Osteoblast (primary cell): ENCODE results near the gene IFITM2. TPM values are rescaled to one million over a fixed set of nuclear protein-coding genes. Genes with fewer than 3 reads are reported as not detected.
"Not testable (repeated sequence)": the region's sequence is repeated elsewhere in the genome, so short reads cannot be mapped to it uniquely, and the experiment has no call there.

Experiments used
- DNase-seq: peaks from one replicate; pipeline ENCODE4 v3.0.0; 2011; ENCODE audit warnings: low spot score, mixed read lengths; ENCODE audit not compliant: insufficient read length; ENCODE audit errors: missing footprints
- H2AFZ ChIP-seq: 2 replicates; pipeline ENCODE4 v1.6.0; 2011; ENCODE audit warnings: mild to moderate bottlenecking, low read length
- H3K27ac ChIP-seq: 2 replicates; pipeline ENCODE4 v1.5.1; 2011; ENCODE audit warnings: mild to moderate bottlenecking, low read depth, low read length, moderate library complexity
- H3K27me3 ChIP-seq: 2 replicates; pipeline ENCODE4 v1.6.0; 2012; ENCODE audit warnings: mild to moderate bottlenecking, control low read depth, inconsistent platforms, low read length, moderate library complexity; ENCODE audit not compliant: insufficient read depth
- H3K36me3 ChIP-seq: 2 replicates; pipeline ENCODE4 v1.5.1; 2011; ENCODE audit warnings: mild to moderate bottlenecking, low read length, control low read depth, moderate library complexity; ENCODE audit not compliant: insufficient read depth
- H3K4me1 ChIP-seq: 2 replicates; pipeline ENCODE4 v1.5.1; 2011; ENCODE audit warnings: mild to moderate bottlenecking, low read length, control low read depth, moderate library complexity; ENCODE audit not compliant: insufficient read depth
- H3K4me2 ChIP-seq: 2 replicates; pipeline ENCODE4 v1.6.0; 2011; ENCODE audit warnings: mild to moderate bottlenecking, low read length; ENCODE audit not compliant: insufficient read depth
- H3K4me3 ChIP-seq: fragments of 200-600 bp; sonication (generic); 3 replicates; pipeline ENCODE4 v1.5.1; 2012; ENCODE audit warnings: mild to moderate bottlenecking, low read length, inconsistent platforms; ENCODE audit not compliant: insufficient read depth
- H3K79me2 ChIP-seq: 2 replicates; pipeline ENCODE4 v1.6.0; 2012; ENCODE audit warnings: mild to moderate bottlenecking, low read length, control low read depth, inconsistent platforms; ENCODE audit not compliant: insufficient read depth
- H3K9me3 ChIP-seq: 2 replicates; pipeline ENCODE4 v1.5.1; 2011; ENCODE audit warnings: low read depth, low read length, control low read depth
- H4K20me1 ChIP-seq: 2 replicates; pipeline ENCODE4 v1.6.0; 2012; ENCODE audit warnings: mild to moderate bottlenecking, low read length, control low read depth; ENCODE audit not compliant: insufficient read depth
- CTCF ChIP-seq: IDR thresholded peaks from 2 replicates; pipeline ENCODE4 v1.5.1; 2011; ENCODE audit warnings: mild to moderate bottlenecking, low read depth, low read length, moderate library complexity; ENCODE audit errors: extremely low read depth
- total RNA-seq: library from RNA; depleted of rRNA; stranded (reverse); fragments of >200 nt; gene quantifications from 2 replicates; pipeline ENCODE4 v1.2.3, GENCODE V29; 2012

IFITM2 gene
- total RNA-seq, 1 donor: 105 TPM

- H3K9me3 ChIP-seq: no peaks in the 10 kb centered on the region
- peaks cover 8% of the 10 kb centered on the region for H3K4me1 ChIP-seq
- no peak overlapping the region for H2AFZ ChIP-seq
- TF ChIP-seq CTCF: no peak
- H3K4me3 ChIP-seq: no peak overlapping the region
- no peaks in the 10 kb centered on the region for H3K36me3 ChIP-seq
- H4K20me1 ChIP-seq: no peaks in the 10 kb centered on the region
- no peak overlapping the region for H3K4me2 ChIP-seq
- no peaks in the 10 kb centered on the region for H3K79me2 ChIP-seq
- no peaks in the 10 kb centered on the region for H3K27me3 ChIP-seq
- DNase-seq: peak; percentile 45
- no peak overlapping the region for H3K27ac ChIP-seq
Measured at GRCh38 chr11:330694-331357, 23.2 kb downstream of the IFITM2 start.

GRCh38 chr11:331358-332060, 23.9 kb downstream of the IFITM2 start:
- Histone ChIP-seq H3K4me2 (no peak overlapping the region), H3K79me2 (no peaks in the 10 kb centered on the region), H3K4me3 (no peak overlapping the region), H3K4me1 (peaks cover 8% of the 10 kb centered on the region), H3K9me3 (no peaks in the 10 kb centered on the region), H2AFZ (no peak overlapping the region), H3K27ac (no peak overlapping the region), H3K36me3 (no peaks in the 10 kb centered on the region), H3K27me3 (no peaks in the 10 kb centered on the region), H4K20me1 (no peaks in the 10 kb centered on the region)
- TF ChIP-seq CTCF: no peak
- DNase-seq: no peak

GRCh38 chr11:332651-333480, 25.2 kb downstream of the IFITM2 start:
- Histone ChIP-seq H3K4me1 (no peaks in the 10 kb centered on the region), H3K27me3 (no peaks in the 10 kb centered on the region), H3K79me2 (no peaks in the 10 kb centered on the region), H3K4me3 (no peak overlapping the region), H4K20me1 (no peaks in the 10 kb centered on the region), H3K36me3 (no peaks in the 10 kb centered on the region), H2AFZ (no peak overlapping the region), H3K27ac (no peak overlapping the region), H3K4me2 (no peak overlapping the region), H3K9me3 (no peaks in the 10 kb centered on the region)
- DNase-seq: peak; percentile 39
- TF ChIP-seq CTCF: no peak

DNA sequence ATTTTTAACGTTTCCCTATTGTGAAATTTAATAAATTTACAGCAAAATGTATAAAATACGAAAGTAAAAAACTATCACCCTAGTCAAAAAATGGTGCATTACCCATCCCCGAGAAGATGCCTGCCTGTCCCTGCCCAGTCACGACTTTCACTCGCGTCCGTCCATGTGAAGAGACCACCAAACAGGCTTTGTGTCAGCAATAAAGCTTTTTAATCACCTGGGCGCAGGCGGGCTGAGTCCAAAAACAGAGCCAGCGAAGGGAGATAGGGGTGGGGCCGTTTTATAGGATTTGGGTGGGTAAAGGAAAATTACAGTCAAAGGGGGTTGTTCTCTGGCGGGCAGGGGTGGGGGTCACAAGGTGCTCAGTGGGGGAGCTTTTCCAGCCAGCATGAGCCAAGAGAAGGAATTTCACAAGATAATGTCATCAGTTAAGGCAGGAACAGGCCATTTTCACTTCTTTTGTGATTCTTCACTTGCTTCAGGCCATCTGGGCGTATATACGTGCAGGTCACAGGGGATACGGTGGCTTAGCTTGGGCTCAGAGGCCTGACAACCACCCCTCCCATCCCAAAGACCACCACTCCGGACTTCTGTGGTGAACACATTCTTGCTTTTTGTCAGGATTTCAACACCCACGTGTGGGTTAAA, 26.1 kb downstream of the IFITM2 start:
- not testable (repeated sequence) for H3K4me3 ChIP-seq, H4K20me1 ChIP-seq, H3K27me3 ChIP-seq, H3K27ac ChIP-seq, H3K4me2 ChIP-seq, H3K79me2 ChIP-seq, H3K4me1 ChIP-seq, H3K36me3 ChIP-seq, DNase-seq, H3K9me3 ChIP-seq
- peak overlapping the region; percentile 32 for H2AFZ ChIP-seq
